ENCODE data around the gene CTNND2. TPM values are rescaled to one million over a fixed set of nuclear protein-coding genes. Genes with fewer than 3 reads are reported as not detected.
"Not testable (repeated sequence)": the region's sequence is repeated elsewhere in the genome, so short reads cannot be mapped to it uniquely, and the experiment has no call there.

CTNND2 gene
- total and polyA plus RNA-seq, 8 donors = 9.2 to 62.8 (median 43.7) TPM

DNA sequence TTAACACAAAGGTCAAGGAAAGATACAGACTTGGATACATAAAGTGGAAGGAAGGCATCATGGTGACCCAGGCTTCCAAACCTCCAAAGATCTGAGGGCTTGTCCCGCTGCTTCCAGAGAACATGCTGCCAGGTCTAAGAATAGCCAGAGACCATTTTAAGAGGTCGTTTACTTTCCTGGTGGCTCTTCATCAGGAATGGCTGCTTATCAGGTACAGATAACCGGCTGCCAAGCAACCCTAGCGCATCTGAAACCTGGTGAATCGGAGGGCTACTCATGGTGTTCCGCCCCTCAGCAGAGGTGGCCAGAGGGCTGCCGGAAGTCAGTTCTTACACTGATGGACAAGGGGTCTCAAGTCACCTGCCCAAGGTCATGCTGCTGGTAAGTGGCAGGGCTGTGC is 892.0 kb downstream of the CTNND2 start:
- TF ChIP-seq, protein P1, sequence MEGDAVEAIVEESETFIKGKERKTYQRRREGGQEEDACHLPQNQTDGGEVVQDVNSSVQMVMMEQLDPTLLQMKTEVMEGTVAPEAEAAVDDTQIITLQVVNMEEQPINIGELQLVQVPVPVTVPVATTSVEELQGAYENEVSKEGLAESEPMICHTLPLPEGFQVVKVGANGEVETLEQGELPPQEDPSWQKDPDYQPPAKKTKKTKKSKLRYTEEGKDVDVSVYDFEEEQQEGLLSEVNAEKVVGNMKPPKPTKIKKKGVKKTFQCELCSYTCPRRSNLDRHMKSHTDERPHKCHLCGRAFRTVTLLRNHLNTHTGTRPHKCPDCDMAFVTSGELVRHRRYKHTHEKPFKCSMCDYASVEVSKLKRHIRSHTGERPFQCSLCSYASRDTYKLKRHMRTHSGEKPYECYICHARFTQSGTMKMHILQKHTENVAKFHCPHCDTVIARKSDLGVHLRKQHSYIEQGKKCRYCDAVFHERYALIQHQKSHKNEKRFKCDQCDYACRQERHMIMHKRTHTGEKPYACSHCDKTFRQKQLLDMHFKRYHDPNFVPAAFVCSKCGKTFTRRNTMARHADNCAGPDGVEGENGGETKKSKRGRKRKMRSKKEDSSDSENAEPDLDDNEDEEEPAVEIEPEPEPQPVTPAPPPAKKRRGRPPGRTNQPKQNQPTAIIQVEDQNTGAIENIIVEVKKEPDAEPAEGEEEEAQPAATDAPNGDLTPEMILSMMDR (IDR thresholded peaks at IDR 0.05) = no peak
- intact Hi-C loops (cut with DNase I) = no loop called here
- Histone ChIP-seq H3K36me3 (peaks cover 0 to 13% (median 0%) of the 10 kb centered on the region in 3 donors), H3K4me1 (no peaks in the 10 kb centered on the region), H3K9me3 (no peaks in the 10 kb centered on the region), H3K27ac (no peak overlapping the region), H3K4me3 (no peak overlapping the region), H3K27me3 (no peaks in the 10 kb centered on the region)
- ATAC-seq = no peak
- WGBS, 2 donors = 74 to 85% methylated on average over 7 of the region's 7 CpGs
- no peak for FAIRE-seq
- DNase-seq = no peak

DNA sequence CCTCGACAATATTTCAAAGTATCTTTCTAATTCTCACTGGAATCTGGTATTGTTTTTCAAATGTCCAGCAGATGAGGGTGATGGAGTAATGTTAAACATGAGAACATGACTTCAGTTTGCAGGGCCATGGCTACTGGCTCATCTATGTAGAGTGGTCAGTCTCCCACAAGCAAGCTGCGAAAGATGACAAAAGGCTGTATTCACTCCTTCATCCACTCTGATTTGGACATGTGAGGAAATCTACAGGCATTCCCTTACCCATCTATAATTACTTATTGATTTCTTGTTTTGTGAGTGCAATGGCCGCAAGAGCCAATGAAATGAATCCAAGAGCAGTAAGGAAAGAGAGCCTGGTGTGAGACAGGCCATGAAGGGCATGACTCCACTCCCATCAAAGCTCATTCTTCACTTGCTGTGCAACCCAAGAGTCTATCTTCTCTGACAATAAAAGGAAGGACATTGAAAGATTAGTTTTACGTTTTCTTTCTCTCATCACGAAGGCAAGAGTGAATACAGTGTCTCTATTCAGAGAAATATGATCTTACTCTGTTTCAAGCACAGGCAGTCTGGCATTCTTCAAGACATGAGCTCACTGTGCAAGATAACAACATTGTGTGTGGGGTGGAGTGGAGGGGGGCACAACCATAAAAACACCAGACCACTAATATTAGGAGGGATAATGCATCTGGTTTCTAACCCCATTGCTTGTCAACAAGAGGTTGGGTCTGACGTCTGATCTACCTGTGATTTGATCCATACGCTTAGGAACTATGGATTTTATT is 893.6 kb downstream of the CTNND2 start:
- no peaks in the 10 kb centered on the region for H3K27me3 ChIP-seq
- WGBS, 2 donors = 87 to 92% methylated on average over 7 of the region's 7 CpGs
- no peaks in the 10 kb centered on the region for H3K36me3 ChIP-seq
- intact Hi-C loops (cut with DNase I) = no loop called here
- no peak for ATAC-seq
- no peak for FAIRE-seq
- DNase-seq = no peak
- H3K4me1 ChIP-seq = no peaks in the 10 kb centered on the region
- TF ChIP-seq, protein P1 (IDR thresholded peaks at IDR 0.05) = no peak
- no peaks in the 10 kb centered on the region for H3K9me3 ChIP-seq
- H3K4me3 ChIP-seq = no peak overlapping the region
- H3K27ac ChIP-seq = no peak overlapping the region

DNA sequence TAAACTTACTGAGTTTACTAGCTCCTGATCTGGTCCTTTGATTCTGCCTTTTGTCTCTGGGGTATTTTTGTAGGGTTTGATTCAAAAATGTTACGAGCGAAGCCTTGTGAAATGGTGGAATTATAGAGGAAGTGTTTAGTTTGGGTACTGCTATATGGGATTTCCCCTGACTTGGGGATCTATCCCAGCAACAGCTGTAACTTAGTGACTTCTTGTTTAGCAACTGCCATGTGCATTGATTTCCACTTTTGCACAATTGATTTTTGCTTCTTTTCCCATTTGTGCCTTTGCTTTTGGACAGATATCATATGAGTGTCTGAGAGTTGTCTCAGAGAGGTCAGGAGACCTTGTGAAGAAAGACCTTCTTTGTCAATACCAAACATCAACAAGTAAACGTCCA is 894.7 kb downstream of the CTNND2 start:
- no peaks in the 10 kb centered on the region for H3K36me3 ChIP-seq
- 61 to 74% methylated on average over 3 of the region's 3 CpGs for WGBS, 2 donors
- ATAC-seq (no peak), FAIRE-seq (no peak), DNase-seq (no peak)
- H3K4me3 ChIP-seq = no peak overlapping the region
- TF ChIP-seq, protein P1 (IDR thresholded peaks at IDR 0.05) = no peak
- H3K27me3 ChIP-seq = no peaks in the 10 kb centered on the region
- no peaks in the 10 kb centered on the region for H3K4me1 ChIP-seq
- H3K27ac ChIP-seq = no peak overlapping the region
- no peaks in the 10 kb centered on the region for H3K9me3 ChIP-seq
- intact Hi-C loops (cut with DNase I) = no loop called here

DNA sequence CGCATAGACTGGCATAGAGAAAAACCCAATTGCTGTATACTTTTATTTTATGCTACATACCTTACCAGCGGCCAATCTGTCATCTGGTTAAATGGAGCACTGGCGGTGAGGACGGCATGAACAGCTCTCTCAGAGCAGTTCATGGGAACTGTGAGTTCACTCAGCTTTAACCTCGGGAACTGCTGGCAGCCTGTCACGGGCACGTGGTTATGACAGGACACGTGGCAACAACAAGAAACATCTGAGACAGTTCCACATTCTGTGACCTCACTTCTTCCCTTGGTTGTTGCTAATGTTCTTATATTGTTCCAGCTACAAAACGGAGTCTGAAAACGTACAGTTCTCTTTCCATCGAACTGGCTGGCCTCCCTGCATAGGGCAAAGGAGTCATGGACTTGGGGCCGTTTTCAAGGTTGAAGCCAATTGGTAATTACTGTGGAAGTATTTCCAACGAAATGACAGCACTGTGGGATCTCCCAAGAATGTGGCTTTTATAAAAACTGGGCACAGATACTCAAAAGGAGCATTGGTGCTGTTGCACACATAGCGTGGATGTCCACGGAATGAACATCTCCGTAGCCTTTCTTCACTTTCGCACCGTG is 896.9 kb downstream of the CTNND2 start:
- peaks cover 0 to 5% (median 0%) of the 10 kb centered on the region in 3 donors for H3K4me1 ChIP-seq
- no peaks in the 10 kb centered on the region for H3K36me3 ChIP-seq
- TF ChIP-seq, protein P1 (IDR thresholded peaks at IDR 0.05) = no peak
- ATAC-seq = no peak
- 89 to 90% methylated on average over 18 of the region's 18 CpGs for WGBS, 2 donors
- H3K27me3 ChIP-seq = no peaks in the 10 kb centered on the region
- H3K9me3 ChIP-seq = no peaks in the 10 kb centered on the region
- DNase-seq = no peak
- intact Hi-C loops (cut with DNase I) = no loop called here
- no peak overlapping the region for H3K4me3 ChIP-seq
- H3K27ac ChIP-seq = no peak overlapping the region
- FAIRE-seq = no peak

DNA sequence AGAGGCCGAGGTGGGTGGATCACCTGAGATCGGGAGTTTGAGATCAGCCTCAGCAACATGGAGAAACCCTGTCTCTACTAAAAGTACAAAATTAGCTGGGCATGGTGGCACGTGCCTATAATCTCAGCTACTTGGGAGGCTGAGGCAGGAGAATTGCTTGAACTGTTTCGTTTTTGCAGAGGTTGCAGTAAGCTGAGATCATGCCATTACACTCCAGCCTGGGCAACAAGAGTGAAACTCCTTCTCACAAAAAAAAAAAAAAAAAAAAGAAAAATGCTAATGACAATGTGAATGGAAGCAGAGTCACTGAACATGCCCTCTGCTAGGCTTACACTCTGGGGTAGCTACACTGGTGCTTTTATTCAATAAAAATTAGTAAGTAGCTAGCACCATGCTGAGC is 899.7 kb downstream of the CTNND2 start:
- H3K27me3 ChIP-seq; H3K36me3 ChIP-seq; DNase-seq; H3K27ac ChIP-seq; H3K4me1 ChIP-seq; FAIRE-seq; H3K9me3 ChIP-seq; H3K4me3 ChIP-seq; ATAC-seq; intact Hi-C loops (cut with DNase I): not testable (repeated sequence)
- WGBS, 2 donors = 89 to 91% methylated on average over 4 of the region's 4 CpGs
